ENCODE data around the gene SVIL. TPM values are rescaled to one million over a fixed set of nuclear protein-coding genes. Genes with fewer than 3 reads are reported as not detected.

SVIL gene
- total and polyA plus RNA-seq, 8 donors: 8.6 to 53.8 (median 20.4) TPM

- Histone ChIP-seq H3K27me3 (no peaks in the 10 kb centered on the region), H3K4me1 (no peaks in the 10 kb centered on the region), H3K36me3 (no peaks in the 10 kb centered on the region), H3K27ac (peak overlapping the region in 1 of 4 donors; percentile 60), H3K9me3 (no peaks in the 10 kb centered on the region), H3K4me3 (no peak overlapping the region)
- FAIRE-seq (no peak), ATAC-seq (no peak), DNase-seq (no peak)
- no peak for TF ChIP-seq CTCF (IDR thresholded peaks at IDR 0.05)
- intact Hi-C loops (cut with DNase I): no loop called here
- WGBS, 2 donors: 37 to 50% methylated on average over 9 of the region's 9 CpGs
These were observed 23.0 kb upstream of the SVIL start for GRCh38 chr10:29657719-29658274.

- Histone ChIP-seq H3K27me3 (no peaks in the 10 kb centered on the region), H3K36me3 (no peaks in the 10 kb centered on the region), H3K4me1 (no peaks in the 10 kb centered on the region), H3K9me3 (no peaks in the 10 kb centered on the region), H3K4me3 (no peak overlapping the region), H3K27ac (no peak overlapping the region)
- no peak for ATAC-seq
- no peak for FAIRE-seq
- intact Hi-C loops (cut with DNase I): no loop called here
- no peak for TF ChIP-seq CTCF (IDR thresholded peaks at IDR 0.05)
- no peak for DNase-seq
- WGBS, 2 donors: 91 to 93% methylated on average over 2 of the region's 2 CpGs
These were observed 21.8 kb upstream of the SVIL start for GRCh38 chr10:29656451-29656992.

GRCh38 chr10:29652192-29652591 lies 17.4 kb upstream of the SVIL start:
- no peak for TF ChIP-seq CTCF (IDR thresholded peaks at IDR 0.05)
- no peak for DNase-seq
- 99 to 100% methylated on average over 2 of the region's 2 CpGs for WGBS, 2 donors
- Histone ChIP-seq H3K9me3 (no peaks in the 10 kb centered on the region), H3K27me3 (no peaks in the 10 kb centered on the region), H3K27ac (no peak overlapping the region), H3K4me3 (no peak overlapping the region), H3K4me1 (peaks cover 0 to 14% (median 12%) of the 10 kb centered on the region in 3 donors), H3K36me3 (no peaks in the 10 kb centered on the region)
- no peak for ATAC-seq
- FAIRE-seq: no peak
- intact Hi-C loops (cut with DNase I): no loop called here

- 83 to 88% methylated on average over 3 of the region's 3 CpGs for WGBS, 2 donors
- FAIRE-seq (no peak), ATAC-seq (no peak), DNase-seq (no peak)
- intact Hi-C loops (cut with DNase I): no loop called here
- no peak for TF ChIP-seq CTCF (IDR thresholded peaks at IDR 0.05)
- H3K4me1 ChIP-seq: peaks cover 0 to 14% (median 12%) of the 10 kb centered on the region in 3 donors
- H3K27ac ChIP-seq: no peak overlapping the region
- H3K4me3 ChIP-seq: no peak overlapping the region
- H3K27me3 ChIP-seq: no peaks in the 10 kb centered on the region
- no peaks in the 10 kb centered on the region for H3K36me3 ChIP-seq
- no peaks in the 10 kb centered on the region for H3K9me3 ChIP-seq
These were observed 17.0 kb upstream of the SVIL start for GRCh38 chr10:29651767-29652166.

GRCh38 chr10:29650552-29650944 lies 15.8 kb upstream of the SVIL start:
- no peak for FAIRE-seq
- Histone ChIP-seq H3K27ac (no peak overlapping the region), H3K4me3 (no peak overlapping the region), H3K36me3 (no peaks in the 10 kb centered on the region), H3K4me1 (peaks cover 0 to 14% (median 12%) of the 10 kb centered on the region in 3 donors), H3K27me3 (no peaks in the 10 kb centered on the region), H3K9me3 (no peaks in the 10 kb centered on the region)
- no peak for DNase-seq
- no peak for ATAC-seq
- intact Hi-C loops (cut with DNase I): no loop called here
- no peak for TF ChIP-seq CTCF (IDR thresholded peaks at IDR 0.05)
- WGBS, 2 donors: 95% methylated on average over 1 of the region's 1 CpG

All from pancreas (tissue), 10 donors.